DMS53 treated with DMSO at 0.1 percent for 48 hours (cell line): ENCODE data around the gene DOHH.
"Not testable (repeated sequence)": the region's sequence is repeated elsewhere in the genome, so short reads cannot be mapped to it uniquely, and the experiment has no call there.

Experiments
- DNase-seq: peaks from one replicate; lab custom pipeline; 2025; ENCODE audit not compliant: unreplicated experiment; lab: John Stamatoyannopoulos, UW

The DOHH gene

GRCh38 chr19:3519126-3519525, 18.7 kb upstream of the DOHH start:
- DNase-seq, result no peak

GRCh38 chr19:3518659-3519058, 18.2 kb upstream of the DOHH start:
- no peak for DNase-seq

- no peak for DNase-seq
Observed at GRCh38 chr19:3518255-3518654, 17.8 kb upstream of the DOHH start.

- DNase-seq, result no peak
Observed at GRCh38 chr19:3517638-3518037, 17.2 kb upstream of the DOHH start.

GRCh38 chr19:3516675-3517207, 16.3 kb upstream of the DOHH start:
- peak; percentile 48 for DNase-seq

DNA sequence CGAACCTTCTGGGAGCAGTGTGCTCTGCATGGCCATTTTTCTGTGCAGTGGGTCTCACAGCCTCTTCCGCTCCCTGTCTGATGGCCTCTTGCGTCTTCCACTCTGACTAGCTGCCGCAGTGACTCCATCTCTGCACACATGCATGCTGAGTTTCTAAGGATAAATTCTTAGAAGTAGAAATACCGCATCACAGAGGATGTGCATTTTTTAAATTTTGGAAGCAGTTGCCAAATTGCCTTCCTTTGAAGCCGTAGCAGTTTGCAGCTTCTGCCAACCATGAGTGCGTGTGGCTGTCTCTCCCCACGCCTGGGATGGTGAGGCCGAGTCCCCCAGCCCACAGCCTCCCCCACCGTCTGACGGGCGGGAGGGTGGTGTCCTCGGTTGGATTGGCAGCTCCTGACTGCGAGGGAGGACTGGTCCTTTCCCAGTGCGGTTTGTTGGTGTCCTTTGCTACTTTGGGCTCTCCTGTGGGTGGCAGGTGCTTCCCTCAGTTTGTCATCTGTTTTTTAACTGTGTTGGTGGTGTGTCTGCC, 15.5 kb upstream of the DOHH start:
- DNase-seq, result no peak

GRCh38 chr19:3514930-3515329, 14.5 kb upstream of the DOHH start:
- no peak for DNase-seq

- no peak for DNase-seq
Observed at GRCh38 chr19:3513229-3514140, 13.0 kb upstream of the DOHH start.

DNA sequence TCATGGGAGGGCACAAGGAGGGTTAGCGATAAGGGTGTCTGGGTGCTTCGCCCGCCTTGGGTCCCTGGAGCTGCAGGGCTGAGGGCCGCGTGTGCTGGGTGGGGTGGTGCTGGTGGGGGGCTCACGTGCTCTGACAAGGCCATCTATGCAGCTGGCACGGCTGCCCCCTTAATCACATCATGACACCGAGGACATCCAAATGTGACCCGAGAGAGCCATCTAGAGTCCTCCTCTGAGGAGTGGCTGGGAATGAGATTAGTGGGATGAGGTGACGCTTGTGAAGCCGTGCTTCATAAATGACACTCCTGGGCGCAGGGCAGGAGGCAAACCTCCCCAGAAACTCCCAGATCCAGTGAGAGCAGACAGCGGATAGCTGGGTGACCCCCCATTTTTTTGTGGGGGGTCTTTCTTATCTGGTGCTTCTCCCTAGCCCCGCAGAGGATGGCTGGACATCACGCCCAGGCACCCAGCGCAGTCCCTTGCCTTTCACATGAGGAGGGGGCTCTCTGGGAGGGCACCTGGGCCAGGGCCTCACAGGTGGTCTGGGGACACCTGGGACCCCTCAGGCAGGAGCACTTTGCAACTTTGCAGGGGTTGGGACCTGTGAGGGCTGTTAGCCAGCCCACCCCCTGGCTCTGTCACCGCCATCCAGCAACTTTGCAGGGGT, 12.2 kb upstream of the DOHH start:
- no peak for DNase-seq

GRCh38 chr19:3511506-3512251, 11.2 kb upstream of the DOHH start:
- DNase-seq, result no peak

DNA sequence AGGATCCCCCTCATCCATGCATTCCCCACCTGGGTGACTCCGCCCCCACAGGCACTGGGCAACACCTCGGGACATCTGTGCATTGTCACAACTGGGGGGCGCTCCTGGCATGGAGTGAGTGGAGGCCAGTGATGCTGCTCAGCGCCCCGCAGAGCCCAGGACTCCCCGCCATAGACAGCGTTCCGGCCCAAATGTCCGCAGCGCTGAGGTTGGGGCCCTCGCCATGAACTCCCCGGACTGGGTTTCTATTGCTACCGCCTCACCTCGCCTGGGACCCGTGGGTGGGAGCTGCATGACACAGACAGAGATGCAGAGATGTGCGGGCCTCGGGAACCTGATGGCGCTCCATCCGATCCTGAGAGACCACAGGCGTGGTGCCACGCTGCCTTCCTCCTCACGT, 10.3 kb upstream of the DOHH start:
- no peak for DNase-seq

- no peak for DNase-seq
Observed at GRCh38 chr19:3509566-3509989, 9.1 kb upstream of the DOHH start.

DNA sequence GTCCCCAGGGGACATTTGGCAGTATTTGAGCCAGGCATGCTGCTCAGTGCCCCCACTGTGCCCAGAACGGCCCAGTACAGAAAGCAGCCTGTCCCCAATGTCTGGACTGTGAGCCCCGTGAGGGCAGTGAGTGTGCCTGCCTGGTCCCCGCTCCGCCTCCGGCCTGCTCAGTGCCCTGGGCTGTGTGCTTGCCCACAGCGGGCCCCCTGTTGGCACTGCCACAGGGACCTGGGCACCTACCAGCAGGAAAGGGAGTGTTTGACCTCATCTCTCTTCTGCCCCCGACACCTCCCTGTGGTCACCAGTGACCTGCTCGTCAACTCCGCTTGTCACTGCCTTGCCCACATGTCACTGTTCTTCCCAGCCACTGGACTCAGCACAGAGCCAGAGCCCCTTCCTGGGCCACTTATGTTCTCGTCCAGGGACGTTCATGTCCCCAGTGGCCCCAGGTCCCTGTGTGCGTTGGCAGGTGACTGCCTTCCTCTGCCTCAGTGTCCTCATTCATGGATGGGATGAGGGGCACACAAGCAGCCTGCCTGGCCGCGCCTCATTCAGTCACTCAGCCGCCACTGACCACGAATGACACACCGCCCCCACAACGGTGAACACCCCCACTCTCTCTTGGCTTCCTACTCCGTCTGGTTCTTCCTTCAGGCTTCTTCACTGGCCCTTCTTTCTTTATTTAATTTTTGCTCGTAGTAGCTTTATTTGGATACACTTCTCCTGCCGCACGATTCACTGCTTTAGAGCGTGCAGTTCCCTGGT, 8.5 kb upstream of the DOHH start:
- DNase-seq, result no peak

GRCh38 chr19:3508121-3508661, 7.7 kb upstream of the DOHH start:
- DNase-seq, result not testable (repeated sequence)

GRCh38 chr19:3507371-3508120, 7.1 kb upstream of the DOHH start:
- DNase-seq, result no peak

- DNase-seq, result no peak
Observed at GRCh38 chr19:3506384-3507340, 6.2 kb upstream of the DOHH start.

GRCh38 chr19:3505598-3506383, 5.3 kb upstream of the DOHH start, which contains the start of gene FZR1:
Gene FZR1 (plus strand): TSS chr19:3506311. CDS start chr19:3522990, 16,679 bp downstream.
- peak; percentile 89 for DNase-seq
